Fibroblast of lung (primary cell): Measurements from ENCODE around the gene AHCYL2. TPM values are rescaled to one million over a fixed set of nuclear protein-coding genes. Genes with fewer than 3 reads are reported as not detected.

Source experiments
- DNase-seq, 2 donors: peaks; one replicate each; pipeline versions ENCODE4 v3.0.0 to v3.0.0-alpha.2; 2010; ENCODE audit warnings: low read depth in 2 of 2
- H2AFZ ChIP-seq: 2 replicates; pipeline ENCODE4 v1.5.1; 2012; ENCODE audit warnings: low read length, control low read depth, inconsistent platforms
- H3K27ac ChIP-seq: 2 replicates; pipeline ENCODE4 v1.5.1; 2011; ENCODE audit warnings: low read length, control low read depth; ENCODE audit not compliant: insufficient read depth
- H3K27me3 ChIP-seq: 2 replicates; pipeline ENCODE4 v1.5.1; 2011; ENCODE audit warnings: mild to moderate bottlenecking, low read length; ENCODE audit not compliant: control insufficient read depth, insufficient read depth
- H3K36me3 ChIP-seq: 2 replicates; pipeline ENCODE4 v1.5.1; 2011; ENCODE audit warnings: low read length; ENCODE audit not compliant: control insufficient read depth, insufficient read depth
- H3K4me1 ChIP-seq: 2 replicates; pipeline ENCODE4 v1.5.1; 2011; ENCODE audit warnings: low read length; ENCODE audit not compliant: control insufficient read depth, insufficient read depth; ENCODE audit errors: extremely low read depth
- H3K4me2 ChIP-seq: 2 replicates; pipeline ENCODE4 v1.5.1; 2011; ENCODE audit warnings: low read length, control low read depth; ENCODE audit not compliant: insufficient read depth; ENCODE audit errors: extremely low read depth
- H3K4me3 ChIP-seq, 4 experiments: fragments of 200-600 bp in 1 of 4; sonication (generic) in 1 of 4; replicated peaks in 1 of 4; 2 replicates each; pipeline ENCODE4 v1.5.1; 2011 to 2016; ENCODE audit warnings: low read length in 4 of 4, low read depth in 3 of 4, mild to moderate bottlenecking in 3 of 4, control low read depth in 2 of 4, inconsistent platforms in 1 of 4, mixed read lengths in 1 of 4; ENCODE audit not compliant: insufficient read depth in 1 of 4; ENCODE audit errors: control extremely low read depth in 1 of 4
- H3K79me2 ChIP-seq: 2 replicates; pipeline ENCODE4 v1.5.1; 2012; ENCODE audit warnings: mild to moderate bottlenecking, low read length, inconsistent platforms; ENCODE audit not compliant: control insufficient read depth, insufficient read depth
- H3K9ac ChIP-seq: 2 replicates; pipeline ENCODE4 v1.5.1; 2011; ENCODE audit warnings: mild to moderate bottlenecking, low read length, control low read depth; ENCODE audit not compliant: insufficient read depth
- H3K9me3 ChIP-seq: 2 replicates; pipeline ENCODE4 v1.5.1; 2012; ENCODE audit warnings: low read depth, low read length; ENCODE audit not compliant: control insufficient read depth, insufficient read depth
- H4K20me1 ChIP-seq: 2 replicates; pipeline ENCODE4 v1.5.1; 2011; ENCODE audit warnings: low read length; ENCODE audit not compliant: control insufficient read depth, insufficient read depth; ENCODE audit errors: extremely low read depth
- EZH2 ChIP-seq: IDR thresholded peaks from 2 replicates; pipeline ENCODE4 v1.5.1; 2012; ENCODE audit warnings: low read length, control low read depth, mild to moderate bottlenecking; ENCODE audit errors: missing control alignments
- polyA plus RNA-seq, 2 donors: library from polyadenylated mRNA; depleted of rRNA in 1 of 2; stranded (reverse) in 1 of 2; unstranded in 1 of 2; fragments of >200 nt; gene quantifications; 2 replicates each; pipeline ENCODE4 v1.2.1, GENCODE V29; 2011 to 2012; ENCODE audit warnings: missing spikeins in 1 of 2
- total RNA-seq: library from RNA; depleted of rRNA; stranded (reverse); fragments of >200 nt; gene quantifications from 2 replicates; pipeline ENCODE4 v1.2.1, GENCODE V29; 2014
- TF ChIP-seq, protein P1 (sequence below), 2 donors: IDR thresholded peaks in 1 of 2; conservative IDR thresholded peaks in 1 of 2; 1 replicate in 1 of 2; 2 replicates in 1 of 2; pipeline ENCODE4 v1.5.1; 2011 to 2012; ENCODE audit warnings: low read length in 2 of 2, control low read depth in 1 of 2, inconsistent platforms in 1 of 2, low read depth in 1 of 2, mild to moderate bottlenecking in 1 of 2

The AHCYL2 gene
- total and polyA plus RNA-seq, 2 donors (not counting 1 experiment from before 2014, with no cell fraction given): 8.7 to 11.9 TPM

GRCh38 chr7:129285111-129285510 lies 60.3 kb downstream of the AHCYL2 start:
- DNase-seq: peak in 1 of 2 donors; percentile 5
- no peak overlapping the region for H3K4me3 ChIP-seq
- H3K4me1 ChIP-seq: no peaks in the 10 kb centered on the region
- no peak overlapping the region for H3K9ac ChIP-seq
- no peak overlapping the region for H3K27ac ChIP-seq
- no peaks in the 10 kb centered on the region for H3K27me3 ChIP-seq
- H3K36me3 ChIP-seq: no peaks in the 10 kb centered on the region
- H4K20me1 ChIP-seq: no peaks in the 10 kb centered on the region
- H2AFZ ChIP-seq: no peak overlapping the region
- H3K4me2 ChIP-seq: no peak overlapping the region
- H3K9me3 ChIP-seq: no peaks in the 10 kb centered on the region
- H3K79me2 ChIP-seq: no peaks in the 10 kb centered on the region
- TF ChIP-seq, protein P1, sequence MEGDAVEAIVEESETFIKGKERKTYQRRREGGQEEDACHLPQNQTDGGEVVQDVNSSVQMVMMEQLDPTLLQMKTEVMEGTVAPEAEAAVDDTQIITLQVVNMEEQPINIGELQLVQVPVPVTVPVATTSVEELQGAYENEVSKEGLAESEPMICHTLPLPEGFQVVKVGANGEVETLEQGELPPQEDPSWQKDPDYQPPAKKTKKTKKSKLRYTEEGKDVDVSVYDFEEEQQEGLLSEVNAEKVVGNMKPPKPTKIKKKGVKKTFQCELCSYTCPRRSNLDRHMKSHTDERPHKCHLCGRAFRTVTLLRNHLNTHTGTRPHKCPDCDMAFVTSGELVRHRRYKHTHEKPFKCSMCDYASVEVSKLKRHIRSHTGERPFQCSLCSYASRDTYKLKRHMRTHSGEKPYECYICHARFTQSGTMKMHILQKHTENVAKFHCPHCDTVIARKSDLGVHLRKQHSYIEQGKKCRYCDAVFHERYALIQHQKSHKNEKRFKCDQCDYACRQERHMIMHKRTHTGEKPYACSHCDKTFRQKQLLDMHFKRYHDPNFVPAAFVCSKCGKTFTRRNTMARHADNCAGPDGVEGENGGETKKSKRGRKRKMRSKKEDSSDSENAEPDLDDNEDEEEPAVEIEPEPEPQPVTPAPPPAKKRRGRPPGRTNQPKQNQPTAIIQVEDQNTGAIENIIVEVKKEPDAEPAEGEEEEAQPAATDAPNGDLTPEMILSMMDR (conservative IDR thresholded peaks at IDR 0.05 in 1 of 2, IDR thresholded peaks at IDR 0.05 in 1 of 2; ENCODE audit: low read depth in 1 of 2, low read length in 2 of 2): no peak
- no peak for TF ChIP-seq EZH2

GRCh38 chr7:129292861-129293260 lies 68.0 kb downstream of the AHCYL2 start:
- no peak overlapping the region for H3K27ac ChIP-seq
- TF ChIP-seq EZH2: no peak
- TF ChIP-seq, protein P1 (conservative IDR thresholded peaks at IDR 0.05 in 1 of 2, IDR thresholded peaks at IDR 0.05 in 1 of 2; ENCODE audit: low read depth in 1 of 2, low read length in 2 of 2): no peak
- H3K4me3 ChIP-seq: no peak overlapping the region
- H4K20me1 ChIP-seq: no peaks in the 10 kb centered on the region
- H3K4me1 ChIP-seq: no peaks in the 10 kb centered on the region
- no peaks in the 10 kb centered on the region for H3K79me2 ChIP-seq
- H3K9ac ChIP-seq: no peak overlapping the region
- H3K36me3 ChIP-seq: no peaks in the 10 kb centered on the region
- no peak overlapping the region for H2AFZ ChIP-seq
- H3K4me2 ChIP-seq: no peak overlapping the region
- no peaks in the 10 kb centered on the region for H3K27me3 ChIP-seq
- H3K9me3 ChIP-seq: no peaks in the 10 kb centered on the region
- no peak for DNase-seq

GRCh38 chr7:129295015-129295423 lies 70.2 kb downstream of the AHCYL2 start:
- no peaks in the 10 kb centered on the region for H3K27me3 ChIP-seq
- no peaks in the 10 kb centered on the region for H3K4me1 ChIP-seq
- no peak overlapping the region for H3K27ac ChIP-seq
- H3K79me2 ChIP-seq: no peaks in the 10 kb centered on the region
- peak; percentile 45 to 64 for DNase-seq
- no peak overlapping the region for H3K9ac ChIP-seq
- H3K4me3 ChIP-seq: no peak overlapping the region
- H3K9me3 ChIP-seq: no peaks in the 10 kb centered on the region
- H3K36me3 ChIP-seq: no peaks in the 10 kb centered on the region
- no peak overlapping the region for H2AFZ ChIP-seq
- H3K4me2 ChIP-seq: no peak overlapping the region
- H4K20me1 ChIP-seq: no peaks in the 10 kb centered on the region
- no peak for TF ChIP-seq EZH2
